ENCODE measurements around the gene RNASE7.
"Not testable (repeated sequence)": the region's sequence is repeated elsewhere in the genome, so short reads cannot be mapped to it uniquely, and the experiment has no call there.

Gene RNASE7

GRCh38 chr14:21041676-21042433 lies at the start of gene RNASE7:
Gene RNASE7, plus strand, starts transcription at chr14:21042362. Its CDS starts 631 bp downstream, at chr14:21042993.
- Histone ChIP-seq H3K9ac (ENCODE audit: low read depth, low read length) (no peak within 1 kb of the TSS), H3K9me3 (ENCODE audit: insufficient read depth, low read depth, low read length) (no peaks in the 10 kb centered on the region), H3K27me3 (ENCODE audit: insufficient read depth, low read length) (no peaks in the 10 kb centered on the region), H3K4me3 (ENCODE audit: low read length) (no peak within 1 kb of the TSS), H3K27ac (ENCODE audit: low read length) (no peak within 1 kb of the TSS), H3K4me1 (ENCODE audit: insufficient read depth, low read length) (peaks cover 15% of the 10 kb centered on the region; the same call in 1 of the 2 replicates), H3K36me3 (ENCODE audit: insufficient read depth, low read depth, low read length) (no peaks in the 10 kb centered on the region)

DNA sequence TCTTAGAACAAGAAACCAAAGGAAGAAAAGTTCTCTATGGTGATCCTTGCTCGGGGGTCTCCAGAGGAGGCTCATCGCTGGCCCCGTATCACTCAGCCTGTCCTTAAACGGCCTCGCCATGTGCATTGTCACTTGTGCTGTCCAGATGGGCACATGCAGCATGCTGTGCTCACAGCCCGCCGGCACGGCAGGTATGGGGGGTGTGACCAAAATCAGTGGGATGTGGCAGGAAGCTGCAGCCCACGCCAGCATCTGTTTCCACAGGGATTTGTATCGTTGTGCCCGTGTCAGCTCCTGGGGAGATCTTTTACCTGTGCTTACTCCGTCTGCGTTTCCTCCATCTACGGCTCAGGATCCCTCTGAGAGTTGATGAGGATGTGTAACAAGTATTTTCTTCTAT lies 45.6 kb upstream of the RNASE7 start:
- no peak overlapping the region for H3K9ac ChIP-seq (ENCODE audit: low read depth, low read length)
- H3K4me3 ChIP-seq (ENCODE audit: low read length), result no peak overlapping the region
- no peak overlapping the region for H3K27ac ChIP-seq (ENCODE audit: low read length)
- no peaks in the 10 kb centered on the region for H3K27me3 ChIP-seq (ENCODE audit: insufficient read depth, low read length)
- H3K4me1 ChIP-seq (ENCODE audit: insufficient read depth, low read length), result peaks cover 5% of the 10 kb centered on the region; the same call in 1 of the 2 replicates
- no peaks in the 10 kb centered on the region for H3K9me3 ChIP-seq (ENCODE audit: insufficient read depth, low read depth, low read length)
- peaks cover 59% of the 10 kb centered on the region for H3K36me3 ChIP-seq (ENCODE audit: insufficient read depth, low read depth, low read length)

DNA sequence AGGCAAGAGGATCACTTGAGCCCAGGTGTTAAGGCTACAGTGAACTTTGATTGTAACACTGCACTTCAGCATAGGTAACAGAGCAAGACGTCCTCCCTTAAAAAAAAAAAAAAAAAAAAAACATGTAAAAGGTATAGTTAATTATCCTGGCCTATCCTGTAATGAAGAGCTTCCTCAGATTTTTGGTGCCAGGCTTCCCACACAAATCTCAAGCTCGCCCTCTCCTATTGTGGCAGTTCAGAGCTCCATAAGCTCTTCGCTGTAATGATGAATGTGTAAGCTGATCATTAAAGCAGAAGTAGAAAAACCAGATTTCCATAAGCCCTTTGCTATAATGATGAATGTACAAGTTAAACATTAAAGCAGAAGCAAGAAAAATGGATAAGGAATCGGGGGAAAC lies 45.0 kb upstream of the RNASE7 start:
- no peak overlapping the region for H3K27ac ChIP-seq (ENCODE audit: low read length)
- no peaks in the 10 kb centered on the region for H3K27me3 ChIP-seq (ENCODE audit: insufficient read depth, low read length)
- H3K9me3 ChIP-seq (ENCODE audit: insufficient read depth, low read depth, low read length), result no peaks in the 10 kb centered on the region
- no peak overlapping the region for H3K4me3 ChIP-seq (ENCODE audit: low read length)
- H3K4me1 ChIP-seq (ENCODE audit: insufficient read depth, low read length), result peaks cover 5% of the 10 kb centered on the region; the same call in 1 of the 2 replicates
- H3K9ac ChIP-seq (ENCODE audit: low read depth, low read length), result no peak overlapping the region
- peaks cover 53% of the 10 kb centered on the region for H3K36me3 ChIP-seq (ENCODE audit: insufficient read depth, low read depth, low read length)

GRCh38 chr14:20997564-20997963 lies 44.6 kb upstream of the RNASE7 start:
- Histone ChIP-seq H3K27me3 (ENCODE audit: insufficient read depth, low read length) (no peaks in the 10 kb centered on the region), H3K4me3 (ENCODE audit: low read length) (no peak overlapping the region), H3K27ac (ENCODE audit: low read length) (no peak overlapping the region), H3K9me3 (ENCODE audit: insufficient read depth, low read depth, low read length) (no peaks in the 10 kb centered on the region), H3K36me3 (ENCODE audit: insufficient read depth, low read depth, low read length) (peaks cover 49% of the 10 kb centered on the region), H3K4me1 (ENCODE audit: insufficient read depth, low read length) (peaks cover 5% of the 10 kb centered on the region; the same call in 1 of the 2 replicates), H3K9ac (ENCODE audit: low read depth, low read length) (no peak overlapping the region)

DNA sequence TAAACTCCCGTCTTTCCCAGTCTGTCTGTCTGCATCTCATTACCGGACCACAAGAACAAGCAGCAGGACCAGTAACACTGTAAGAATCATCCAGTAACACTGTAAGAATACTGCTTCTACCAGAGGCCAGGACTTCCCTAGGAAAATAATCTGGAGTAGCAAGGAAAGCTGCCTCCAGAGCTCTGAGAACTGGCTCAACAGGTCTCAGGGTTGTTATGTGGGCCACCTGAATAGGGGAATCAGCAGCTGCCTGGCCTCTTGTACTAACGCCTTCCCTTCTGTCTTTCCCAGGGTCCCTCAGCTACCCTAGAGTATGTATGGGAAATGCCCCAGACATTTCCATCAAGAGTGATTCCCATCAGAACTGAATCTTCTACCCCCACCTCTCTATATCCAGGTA lies 44.0 kb upstream of the RNASE7 start:
- H3K27ac ChIP-seq (ENCODE audit: low read length), result no peak overlapping the region

GRCh38 chr14:20998674-20999366 lies 43.3 kb upstream of the RNASE7 start, which contains the start of gene SLC39A2:
Gene SLC39A2, plus strand, starts transcription at chr14:20999293. Its CDS starts 154 bp downstream, at chr14:20999447.
- peaks cover 36% of the 10 kb centered on the region for H3K36me3 ChIP-seq (ENCODE audit: insufficient read depth, low read depth, low read length)
- peak within 1 kb of the TSS; percentile 41; the same call in 1 of the 2 replicates for H3K4me3 ChIP-seq (ENCODE audit: low read length)

More for the DNA sequence above, 44.0 kb upstream of the RNASE7 start:
- Histone ChIP-seq H3K4me1 (ENCODE audit: insufficient read depth, low read length) (peaks cover 5% of the 10 kb centered on the region; the same call in 1 of the 2 replicates), H3K27me3 (ENCODE audit: insufficient read depth, low read length) (no peaks in the 10 kb centered on the region), H3K9me3 (ENCODE audit: insufficient read depth, low read depth, low read length) (no peaks in the 10 kb centered on the region), H3K36me3 (ENCODE audit: insufficient read depth, low read depth, low read length) (peaks cover 43% of the 10 kb centered on the region), H3K9ac (ENCODE audit: low read depth, low read length) (no peak overlapping the region), H3K4me3 (ENCODE audit: low read length) (no peak overlapping the region)

DNA sequence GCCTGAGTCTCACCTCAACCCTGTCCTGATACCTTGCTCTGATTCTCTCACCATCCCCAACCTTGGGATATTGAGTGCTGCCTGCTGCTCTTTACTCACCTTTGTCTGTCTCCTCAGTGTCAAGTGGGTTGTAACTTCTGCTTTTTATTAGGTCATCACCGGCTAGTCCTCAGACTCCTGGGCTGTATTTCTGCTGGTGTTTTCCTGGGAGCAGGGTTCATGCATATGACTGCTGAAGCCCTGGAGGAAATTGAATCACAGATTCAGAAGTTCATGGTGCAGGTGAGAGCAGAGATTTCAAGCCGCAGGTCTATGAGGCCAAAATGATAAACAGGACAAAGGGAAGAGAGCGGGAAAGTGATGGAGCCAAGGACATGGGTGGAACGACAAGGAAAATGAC lies 42.6 kb upstream of the RNASE7 start:
- peaks cover 5% of the 10 kb centered on the region; the same call in 1 of the 2 replicates for H3K4me1 ChIP-seq (ENCODE audit: insufficient read depth, low read length)
- H3K4me3 ChIP-seq (ENCODE audit: low read length), result no peak overlapping the region
- H3K9ac ChIP-seq (ENCODE audit: low read depth, low read length), result no peak overlapping the region
- no peaks in the 10 kb centered on the region for H3K9me3 ChIP-seq (ENCODE audit: insufficient read depth, low read depth, low read length)
- peaks cover 28% of the 10 kb centered on the region for H3K36me3 ChIP-seq (ENCODE audit: insufficient read depth, low read depth, low read length)
- no peaks in the 10 kb centered on the region for H3K27me3 ChIP-seq (ENCODE audit: insufficient read depth, low read length)
- no peak overlapping the region for H3K27ac ChIP-seq (ENCODE audit: low read length)

More at GRCh38 chr14:20998674-20999366, 43.3 kb upstream of the RNASE7 start, which contains the start of gene SLC39A2:
- Histone ChIP-seq H3K9me3 (ENCODE audit: insufficient read depth, low read depth, low read length) (no peaks in the 10 kb centered on the region), H3K4me1 (ENCODE audit: insufficient read depth, low read length) (peaks cover 5% of the 10 kb centered on the region; the same call in 1 of the 2 replicates), H3K27me3 (ENCODE audit: insufficient read depth, low read length) (no peaks in the 10 kb centered on the region), H3K9ac (ENCODE audit: low read depth, low read length) (no peak within 1 kb of the TSS), H3K27ac (ENCODE audit: low read length) (no peak within 1 kb of the TSS)

- H3K36me3 ChIP-seq (ENCODE audit: insufficient read depth, low read depth, low read length), result peaks cover 12% of the 10 kb centered on the region
- H3K9me3 ChIP-seq (ENCODE audit: insufficient read depth, low read depth, low read length), result no peaks in the 10 kb centered on the region
- H3K4me1 ChIP-seq (ENCODE audit: insufficient read depth, low read length), result peaks cover 5% of the 10 kb centered on the region; the same call in 1 of the 2 replicates
- no peak overlapping the region for H3K4me3 ChIP-seq (ENCODE audit: low read length)
- H3K27ac ChIP-seq (ENCODE audit: low read length), result no peak overlapping the region
- H3K27me3 ChIP-seq (ENCODE audit: insufficient read depth, low read length), result no peaks in the 10 kb centered on the region
- no peak overlapping the region for H3K9ac ChIP-seq (ENCODE audit: low read depth, low read length)
These were observed 40.9 kb upstream of the RNASE7 start for GRCh38 chr14:21001218-21001617.

DNA sequence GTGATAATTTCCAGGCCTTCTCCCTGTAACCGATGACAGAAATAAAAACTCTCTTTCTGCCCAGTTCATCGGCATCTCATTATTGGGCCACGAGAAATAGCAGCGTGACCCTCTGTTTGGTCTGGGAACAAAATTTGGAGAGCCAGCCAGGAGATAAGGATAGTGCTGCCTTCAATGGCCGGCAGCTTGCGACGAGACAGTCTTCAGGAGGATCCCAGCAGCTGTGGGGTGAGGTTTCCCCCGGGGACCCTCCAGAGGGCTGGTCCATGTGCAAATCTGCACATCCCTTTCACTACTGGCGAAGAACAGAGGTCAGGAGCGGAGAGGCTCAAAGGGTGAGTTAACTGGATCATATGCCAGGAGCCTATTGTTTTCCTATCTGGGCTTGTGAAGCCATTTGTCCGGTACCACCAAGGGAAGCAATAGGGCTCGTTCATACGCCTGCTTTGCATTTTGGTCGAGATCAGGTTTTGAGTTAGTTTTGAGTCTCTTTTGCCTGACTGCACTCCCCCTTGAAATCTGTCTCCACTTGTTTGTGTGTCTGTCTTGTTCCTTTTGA lies 38.3 kb upstream of the RNASE7 start:
- no peaks in the 10 kb centered on the region for H3K36me3 ChIP-seq (ENCODE audit: insufficient read depth, low read depth, low read length)
- H3K9me3 ChIP-seq (ENCODE audit: insufficient read depth, low read depth, low read length), result no peaks in the 10 kb centered on the region
- no peaks in the 10 kb centered on the region for H3K27me3 ChIP-seq (ENCODE audit: insufficient read depth, low read length)
- H3K4me3 ChIP-seq (ENCODE audit: low read length), result no peak overlapping the region
- H3K27ac ChIP-seq (ENCODE audit: low read length), result no peak overlapping the region
- peaks cover under 1% of the 10 kb centered on the region; the same call in 1 of the 2 replicates for H3K4me1 ChIP-seq (ENCODE audit: insufficient read depth, low read length)
- H3K9ac ChIP-seq (ENCODE audit: low read depth, low read length), result no peak overlapping the region

DNA sequence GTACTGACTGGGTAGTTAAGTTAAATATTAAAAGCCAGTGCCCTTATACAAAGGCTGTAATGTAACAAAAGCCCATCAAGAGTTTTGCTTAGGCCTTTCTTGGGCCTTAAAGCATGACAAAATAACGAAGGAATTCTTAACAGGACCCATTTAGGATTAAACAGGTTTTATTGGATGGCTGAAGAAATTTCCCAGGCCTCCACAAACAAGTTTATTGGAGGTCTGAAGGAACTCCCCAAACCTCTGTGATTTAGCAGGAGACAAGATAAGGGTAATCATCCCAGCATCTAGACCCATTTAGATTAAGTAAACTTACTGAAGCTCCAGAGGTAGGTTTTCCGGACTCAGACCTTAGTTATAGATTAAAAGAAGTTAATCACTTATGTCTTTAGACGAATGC lies 32.4 kb upstream of the RNASE7 start:
- not testable (repeated sequence) for H3K9ac ChIP-seq (ENCODE audit: low read depth, low read length); H3K9me3 ChIP-seq (ENCODE audit: insufficient read depth, low read depth, low read length); H3K27ac ChIP-seq (ENCODE audit: low read length); H3K4me1 ChIP-seq (ENCODE audit: insufficient read depth, low read length); H3K4me3 ChIP-seq (ENCODE audit: low read length); H3K27me3 ChIP-seq (ENCODE audit: insufficient read depth, low read length); H3K36me3 ChIP-seq (ENCODE audit: insufficient read depth, low read depth, low read length)

DNA sequence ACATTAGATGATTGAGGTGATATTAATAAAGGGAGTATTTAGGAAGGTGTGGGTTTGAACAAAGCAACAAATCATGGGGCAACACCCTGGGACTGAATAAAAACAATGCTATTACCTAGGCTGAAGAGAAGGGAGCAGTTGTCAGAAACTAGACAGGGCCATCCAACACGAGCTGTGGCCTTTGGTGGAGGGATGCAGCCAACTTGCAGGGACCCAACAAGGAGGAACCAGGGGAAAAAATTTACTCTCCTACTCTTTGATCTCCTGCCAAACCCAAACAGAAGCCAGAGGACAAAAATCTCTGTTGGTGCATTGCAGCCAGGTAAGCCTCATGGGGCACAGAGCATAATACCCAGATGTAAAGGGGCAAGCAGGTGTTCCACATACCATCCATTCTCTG lies 31.0 kb upstream of the RNASE7 start:
- Histone ChIP-seq H3K9ac (ENCODE audit: low read depth, low read length) (no peak overlapping the region), H3K36me3 (ENCODE audit: insufficient read depth, low read depth, low read length) (no peaks in the 10 kb centered on the region), H3K4me1 (ENCODE audit: insufficient read depth, low read length) (peaks cover 8% of the 10 kb centered on the region; the same call in 1 of the 2 replicates), H3K27me3 (ENCODE audit: insufficient read depth, low read length) (no peaks in the 10 kb centered on the region), H3K9me3 (ENCODE audit: insufficient read depth, low read depth, low read length) (no peaks in the 10 kb centered on the region), H3K4me3 (ENCODE audit: low read length) (no peak overlapping the region), H3K27ac (ENCODE audit: low read length) (no peak overlapping the region)

Measured in iPS-20b (cell line).